Measurements from ENCODE around the gene AUTS2.

AUTS2 gene

DNA sequence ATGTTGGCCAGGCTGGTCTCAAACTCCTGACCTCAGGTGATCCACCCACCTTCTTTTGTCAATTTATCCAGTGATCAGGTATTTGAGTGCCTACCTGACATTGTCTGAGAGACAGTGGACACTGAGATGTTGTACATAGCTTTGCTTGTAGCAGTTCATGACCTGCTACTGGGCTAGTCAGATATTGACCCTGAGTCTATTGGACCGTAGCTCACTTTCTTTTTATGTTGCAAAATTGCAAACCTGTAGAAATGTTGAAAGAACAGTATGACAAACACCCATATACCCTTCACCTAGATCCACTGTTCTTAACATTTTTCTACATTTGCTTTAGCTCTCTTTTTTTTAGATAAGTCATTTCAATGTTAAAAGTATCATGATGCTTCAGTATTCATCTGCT lies 1123.2 kb downstream of the AUTS2 start:
- Histone ChIP-seq H3K27me3 (ENCODE audit: insufficient read depth, poor library complexity, severe bottlenecking) (no peaks in the 10 kb centered on the region), H3K27ac (replicated peaks) (no peak overlapping the region), H3K4me3 (replicated peaks; ENCODE audit: insufficient read depth, low read length) (no peak overlapping the region)
- DNase-seq (ENCODE audit: low read depth in 1 of 2, low spot score in 1 of 2), result no peak
- TF ChIP-seq, protein P1, sequence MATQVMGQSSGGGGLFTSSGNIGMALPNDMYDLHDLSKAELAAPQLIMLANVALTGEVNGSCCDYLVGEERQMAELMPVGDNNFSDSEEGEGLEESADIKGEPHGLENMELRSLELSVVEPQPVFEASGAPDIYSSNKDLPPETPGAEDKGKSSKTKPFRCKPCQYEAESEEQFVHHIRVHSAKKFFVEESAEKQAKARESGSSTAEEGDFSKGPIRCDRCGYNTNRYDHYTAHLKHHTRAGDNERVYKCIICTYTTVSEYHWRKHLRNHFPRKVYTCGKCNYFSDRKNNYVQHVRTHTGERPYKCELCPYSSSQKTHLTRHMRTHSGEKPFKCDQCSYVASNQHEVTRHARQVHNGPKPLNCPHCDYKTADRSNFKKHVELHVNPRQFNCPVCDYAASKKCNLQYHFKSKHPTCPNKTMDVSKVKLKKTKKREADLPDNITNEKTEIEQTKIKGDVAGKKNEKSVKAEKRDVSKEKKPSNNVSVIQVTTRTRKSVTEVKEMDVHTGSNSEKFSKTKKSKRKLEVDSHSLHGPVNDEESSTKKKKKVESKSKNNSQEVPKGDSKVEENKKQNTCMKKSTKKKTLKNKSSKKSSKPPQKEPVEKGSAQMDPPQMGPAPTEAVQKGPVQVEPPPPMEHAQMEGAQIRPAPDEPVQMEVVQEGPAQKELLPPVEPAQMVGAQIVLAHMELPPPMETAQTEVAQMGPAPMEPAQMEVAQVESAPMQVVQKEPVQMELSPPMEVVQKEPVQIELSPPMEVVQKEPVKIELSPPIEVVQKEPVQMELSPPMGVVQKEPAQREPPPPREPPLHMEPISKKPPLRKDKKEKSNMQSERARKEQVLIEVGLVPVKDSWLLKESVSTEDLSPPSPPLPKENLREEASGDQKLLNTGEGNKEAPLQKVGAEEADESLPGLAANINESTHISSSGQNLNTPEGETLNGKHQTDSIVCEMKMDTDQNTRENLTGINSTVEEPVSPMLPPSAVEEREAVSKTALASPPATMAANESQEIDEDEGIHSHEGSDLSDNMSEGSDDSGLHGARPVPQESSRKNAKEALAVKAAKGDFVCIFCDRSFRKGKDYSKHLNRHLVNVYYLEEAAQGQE (IDR thresholded peaks at IDR 0.05; ENCODE audit: insufficient replicate concordance, low read depth), result no peak
- TF ChIP-seq POLR2AphosphoS5 (IDR thresholded peaks at IDR 0.05; ENCODE audit: low read depth) (no peak), SPI1 (IDR thresholded peaks at IDR 0.05; ENCODE audit: borderline replicate concordance, low read depth) (no peak), GABPA (IDR thresholded peaks at IDR 0.05; ENCODE audit: low read depth) (no peak)
- TF ChIP-seq, protein P2, sequence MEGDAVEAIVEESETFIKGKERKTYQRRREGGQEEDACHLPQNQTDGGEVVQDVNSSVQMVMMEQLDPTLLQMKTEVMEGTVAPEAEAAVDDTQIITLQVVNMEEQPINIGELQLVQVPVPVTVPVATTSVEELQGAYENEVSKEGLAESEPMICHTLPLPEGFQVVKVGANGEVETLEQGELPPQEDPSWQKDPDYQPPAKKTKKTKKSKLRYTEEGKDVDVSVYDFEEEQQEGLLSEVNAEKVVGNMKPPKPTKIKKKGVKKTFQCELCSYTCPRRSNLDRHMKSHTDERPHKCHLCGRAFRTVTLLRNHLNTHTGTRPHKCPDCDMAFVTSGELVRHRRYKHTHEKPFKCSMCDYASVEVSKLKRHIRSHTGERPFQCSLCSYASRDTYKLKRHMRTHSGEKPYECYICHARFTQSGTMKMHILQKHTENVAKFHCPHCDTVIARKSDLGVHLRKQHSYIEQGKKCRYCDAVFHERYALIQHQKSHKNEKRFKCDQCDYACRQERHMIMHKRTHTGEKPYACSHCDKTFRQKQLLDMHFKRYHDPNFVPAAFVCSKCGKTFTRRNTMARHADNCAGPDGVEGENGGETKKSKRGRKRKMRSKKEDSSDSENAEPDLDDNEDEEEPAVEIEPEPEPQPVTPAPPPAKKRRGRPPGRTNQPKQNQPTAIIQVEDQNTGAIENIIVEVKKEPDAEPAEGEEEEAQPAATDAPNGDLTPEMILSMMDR (IDR thresholded peaks at IDR 0.05; ENCODE audit: insufficient read depth, low read length), result no peak

DNA sequence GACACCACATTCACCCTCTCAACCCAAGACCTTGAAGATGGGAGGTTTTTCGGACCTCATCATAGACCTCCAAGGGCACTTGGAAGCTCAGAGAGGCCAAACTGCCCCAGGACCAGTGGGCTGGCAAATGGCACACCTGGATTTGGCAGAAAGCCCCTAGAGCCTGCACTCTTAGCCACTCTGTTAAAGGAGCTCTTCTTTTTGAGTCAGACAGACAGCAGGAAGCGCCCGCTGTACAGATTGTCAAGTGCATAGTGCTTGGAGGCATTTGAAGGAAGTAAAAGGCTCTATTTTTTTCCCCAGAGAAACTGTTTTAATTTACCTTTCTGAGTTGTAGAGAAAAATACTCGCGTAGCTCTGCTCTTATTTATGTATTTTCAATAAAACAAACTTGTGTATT lies 1125.1 kb downstream of the AUTS2 start:
- no peak overlapping the region for H3K27ac ChIP-seq (replicated peaks)
- TF ChIP-seq, protein P2 (IDR thresholded peaks at IDR 0.05; ENCODE audit: insufficient read depth, low read length), result no peak
- TF ChIP-seq, protein P1 (IDR thresholded peaks at IDR 0.05; ENCODE audit: insufficient replicate concordance, low read depth), result no peak
- TF ChIP-seq GABPA (IDR thresholded peaks at IDR 0.05; ENCODE audit: low read depth) (no peak), POLR2AphosphoS5 (IDR thresholded peaks at IDR 0.05; ENCODE audit: low read depth) (no peak), SPI1 (IDR thresholded peaks at IDR 0.05; ENCODE audit: borderline replicate concordance, low read depth) (no peak)
- DNase-seq (ENCODE audit: low read depth in 1 of 2, low spot score in 1 of 2), result no peak
- H3K27me3 ChIP-seq (ENCODE audit: insufficient read depth, poor library complexity, severe bottlenecking), result no peaks in the 10 kb centered on the region
- no peak overlapping the region for H3K4me3 ChIP-seq (replicated peaks; ENCODE audit: insufficient read depth, low read length)

DNA sequence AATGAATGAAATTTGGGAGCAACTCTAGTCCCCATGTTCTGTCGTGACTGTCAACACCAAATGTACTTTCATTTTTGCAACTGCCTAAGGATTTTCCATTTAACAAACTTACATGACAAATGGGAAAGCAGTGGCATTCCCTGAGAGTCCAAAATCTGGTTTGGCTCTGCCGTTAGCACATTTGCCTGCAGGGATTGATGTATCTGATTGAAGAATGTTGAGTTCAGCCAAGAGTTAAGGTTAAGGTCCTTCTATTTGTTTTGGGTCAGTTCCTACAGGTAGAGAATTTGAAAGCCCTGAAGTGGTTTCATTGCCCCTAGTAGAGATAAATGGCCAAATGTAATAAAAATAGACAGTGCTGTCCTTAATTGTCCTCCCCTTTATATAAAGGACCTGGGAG lies 1127.2 kb downstream of the AUTS2 start:
- Histone ChIP-seq H3K27ac (replicated peaks) (no peak overlapping the region), H3K4me3 (replicated peaks; ENCODE audit: insufficient read depth, low read length) (no peak overlapping the region), H3K27me3 (ENCODE audit: insufficient read depth, poor library complexity, severe bottlenecking) (no peaks in the 10 kb centered on the region)
- no peak for TF ChIP-seq GABPA (IDR thresholded peaks at IDR 0.05; ENCODE audit: low read depth)
- no peak for TF ChIP-seq POLR2AphosphoS5 (IDR thresholded peaks at IDR 0.05; ENCODE audit: low read depth)
- TF ChIP-seq SPI1 (IDR thresholded peaks at IDR 0.05; ENCODE audit: borderline replicate concordance, low read depth), result no peak
- TF ChIP-seq, protein P1 (IDR thresholded peaks at IDR 0.05; ENCODE audit: insufficient replicate concordance, low read depth), result no peak
- TF ChIP-seq, protein P2 (IDR thresholded peaks at IDR 0.05; ENCODE audit: insufficient read depth, low read length), result no peak
- no peak for DNase-seq (ENCODE audit: low read depth in 1 of 2, low spot score in 1 of 2)

Measured in HL-60 (cell line).